Colon (tissue), 2 donors: ENCODE data around the gene PLPP1.
"Not testable (repeated sequence)": the region's sequence is repeated elsewhere in the genome, so short reads cannot be mapped to it uniquely, and the experiment has no call there.

ENCODE experiments used
- FAIRE-seq: peaks from 2 replicates; lab custom pipeline; 2012; peaks lifted over from hg19 to GRCh38; lab: Jason Lieb, UNC
- donor health status: control.
- donor health status: control.

PLPP1 gene

GRCh38 chr5:55544341-55544740 lies 9.6 kb upstream of the PLPP1 start:
- no peak for FAIRE-seq

DNA sequence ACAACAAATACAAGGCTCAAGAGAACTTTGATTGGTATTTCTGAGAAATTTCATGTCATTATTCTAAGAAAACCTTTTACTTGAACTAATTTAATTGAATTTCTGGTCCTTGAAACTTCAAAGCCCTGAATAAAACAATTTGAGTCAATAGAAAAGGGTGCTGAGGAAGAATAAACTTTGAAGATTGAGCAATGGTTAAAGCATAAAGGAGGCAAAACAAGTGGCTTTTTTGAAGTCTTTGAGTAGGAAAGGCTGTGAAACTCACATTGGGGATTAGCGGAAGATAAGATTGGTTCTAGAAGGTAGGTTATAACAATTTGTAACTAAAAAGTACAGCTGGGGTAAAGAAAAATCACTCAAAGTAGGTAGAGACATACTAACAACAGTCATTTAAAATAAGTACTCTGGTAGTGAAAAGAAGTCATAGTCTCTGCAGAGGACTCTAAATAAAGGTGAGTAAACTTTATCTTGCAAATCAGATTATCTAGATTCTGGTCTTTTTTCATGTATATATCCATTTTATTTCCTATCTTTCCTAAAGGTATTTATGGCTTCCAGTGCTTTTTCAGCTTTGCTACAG lies 6.4 kb upstream of the PLPP1 start:
- peak; percentile 58 for FAIRE-seq

GRCh38 chr5:55540525-55540924 lies 5.8 kb upstream of the PLPP1 start:
- peak; percentile 43 for FAIRE-seq

DNA sequence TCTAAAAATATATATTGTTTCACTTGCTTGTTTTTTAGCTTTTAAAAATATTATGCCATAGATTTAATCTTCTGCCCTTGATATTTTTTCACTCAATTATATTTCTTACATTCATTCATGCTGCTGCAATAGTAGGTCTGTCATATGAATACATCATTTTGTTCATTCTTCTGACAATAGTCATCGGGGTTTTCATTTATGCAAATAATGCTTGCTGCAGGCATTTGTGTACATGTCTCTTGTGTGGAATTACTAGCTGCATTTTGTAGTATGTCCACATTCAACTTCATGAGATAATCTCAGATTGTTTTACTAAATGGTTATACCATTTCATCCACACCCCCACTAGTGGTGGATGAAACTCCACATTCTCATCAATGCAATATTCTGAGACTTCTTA lies 5.3 kb upstream of the PLPP1 start:
- no peak for FAIRE-seq

GRCh38 chr5:55538661-55539060 lies 3.9 kb upstream of the PLPP1 start:
- FAIRE-seq: no peak

GRCh38 chr5:55537315-55537714 lies 2.6 kb upstream of the PLPP1 start:
- FAIRE-seq: not testable (repeated sequence)

GRCh38 chr5:55535199-55535905 lies 588 bp upstream of the PLPP1 start:
- no peak for FAIRE-seq

- no peak for FAIRE-seq
These were observed 986 bp downstream of the PLPP1 start for GRCh38 chr5:55533521-55534435.

- no peak for FAIRE-seq
These were observed 4.1 kb downstream of the PLPP1 start for GRCh38 chr5:55530669-55531068.

DNA sequence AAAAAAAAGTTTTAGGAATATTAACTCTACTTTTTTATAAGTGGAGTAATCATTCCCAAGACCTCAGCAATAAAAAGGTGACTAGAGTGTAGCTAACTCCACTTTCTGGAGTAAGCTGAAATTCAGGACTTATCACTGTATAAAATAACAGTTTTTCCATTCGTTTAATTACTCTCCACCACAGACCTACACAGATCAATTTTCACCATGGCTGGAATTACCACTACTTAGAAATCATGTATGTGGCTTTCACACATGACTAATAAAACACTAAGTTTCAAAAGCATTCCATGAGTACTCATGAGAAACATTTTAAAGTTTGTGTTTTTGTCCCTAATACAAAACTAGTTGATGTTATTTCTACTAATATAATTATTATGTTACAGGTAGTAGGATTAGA lies 9.9 kb downstream of the PLPP1 start:
- FAIRE-seq: no peak

DNA sequence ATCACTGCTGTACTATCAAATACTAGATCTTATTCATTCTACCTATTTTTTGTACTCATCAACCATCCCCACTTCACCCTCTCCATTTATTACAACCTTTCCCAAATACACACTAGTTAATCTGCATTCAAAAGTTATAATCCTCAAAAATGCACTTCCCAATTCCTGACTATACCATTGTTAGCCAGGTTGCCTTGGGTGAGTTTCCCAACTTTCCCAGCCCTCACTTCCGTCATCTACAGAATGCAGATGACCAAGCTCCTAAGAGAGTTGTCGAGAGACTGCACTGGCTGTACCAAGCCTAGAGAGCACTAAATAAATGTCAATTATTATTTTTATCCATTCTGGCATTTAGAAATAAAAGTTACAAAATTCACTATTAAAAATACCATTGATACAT lies 11.5 kb downstream of the PLPP1 start:
- no peak for FAIRE-seq

DNA sequence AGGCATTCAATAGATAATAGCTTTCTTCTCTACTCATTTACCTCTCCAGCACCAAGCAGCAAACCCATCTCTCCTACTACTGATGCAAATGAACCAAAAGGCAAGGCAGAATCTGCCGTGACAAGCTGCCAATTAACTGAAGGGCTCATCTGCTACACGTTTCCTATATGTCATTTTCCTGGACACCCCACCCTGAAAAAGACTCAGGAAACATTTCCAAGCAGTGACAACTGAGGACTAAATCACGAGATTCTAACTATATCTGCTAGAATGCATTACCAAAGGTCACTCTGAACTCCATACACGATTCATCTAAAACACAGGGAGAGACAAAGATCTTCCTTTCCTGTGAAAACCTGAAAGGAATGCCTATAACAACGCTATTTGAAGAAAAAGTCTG lies 12.9 kb downstream of the PLPP1 start:
- no peak for FAIRE-seq

DNA sequence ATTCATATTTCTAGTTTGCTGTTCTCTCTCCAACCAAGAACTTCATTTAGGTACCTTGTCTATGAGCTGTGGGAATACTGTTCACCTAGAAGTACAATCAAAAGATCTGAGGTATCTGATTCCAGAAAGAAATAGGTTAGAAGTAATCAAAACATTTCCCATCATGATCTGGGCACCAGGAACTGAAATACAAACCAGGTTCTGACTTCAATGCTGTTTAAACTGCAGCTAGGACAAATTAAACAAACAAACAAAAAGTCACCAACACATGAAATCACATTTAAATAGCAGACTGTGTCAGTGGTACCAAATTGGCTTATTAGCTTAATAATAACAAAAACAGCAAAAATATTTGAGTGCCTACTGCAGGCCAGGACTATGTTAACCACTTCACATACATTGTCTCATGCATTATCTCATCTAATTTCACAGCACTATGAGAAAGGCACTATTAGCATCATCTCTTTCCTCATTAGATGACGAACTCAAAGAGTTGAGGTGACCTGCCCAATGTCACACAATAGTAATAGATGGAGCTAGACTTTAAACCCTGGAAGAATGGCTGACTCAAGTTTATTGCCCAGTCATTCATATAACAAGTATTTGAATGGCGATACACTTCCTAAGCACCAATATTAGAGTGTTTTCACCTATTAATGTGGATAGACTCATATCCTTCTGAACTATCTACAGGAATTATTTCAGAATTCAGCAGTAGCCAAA lies 14.5 kb downstream of the PLPP1 start:
- no peak for FAIRE-seq

GRCh38 chr5:55518831-55519390 lies 15.9 kb downstream of the PLPP1 start:
- peak; percentile 53 for FAIRE-seq

- no peak for FAIRE-seq
These were observed 17.0 kb downstream of the PLPP1 start for GRCh38 chr5:55517804-55518203.

DNA sequence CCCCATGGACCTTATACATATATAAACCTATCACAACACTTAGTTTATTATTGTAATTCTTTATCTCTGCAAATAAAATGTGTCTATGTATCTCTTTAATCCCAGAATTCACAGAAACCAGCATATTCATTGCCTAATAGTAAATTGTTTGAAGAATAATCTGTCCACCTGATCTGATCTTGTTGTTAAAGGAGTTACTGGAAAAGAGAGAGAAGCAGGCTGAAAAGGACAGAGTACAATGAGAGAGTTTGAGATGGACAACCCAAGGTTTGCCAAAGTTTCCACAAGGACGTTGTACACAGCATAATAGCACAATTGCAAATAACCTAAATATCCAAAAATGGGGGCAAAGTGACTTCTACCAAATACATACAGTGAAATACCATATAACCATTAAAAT lies 23.8 kb downstream of the PLPP1 start:
- FAIRE-seq: no peak

DNA sequence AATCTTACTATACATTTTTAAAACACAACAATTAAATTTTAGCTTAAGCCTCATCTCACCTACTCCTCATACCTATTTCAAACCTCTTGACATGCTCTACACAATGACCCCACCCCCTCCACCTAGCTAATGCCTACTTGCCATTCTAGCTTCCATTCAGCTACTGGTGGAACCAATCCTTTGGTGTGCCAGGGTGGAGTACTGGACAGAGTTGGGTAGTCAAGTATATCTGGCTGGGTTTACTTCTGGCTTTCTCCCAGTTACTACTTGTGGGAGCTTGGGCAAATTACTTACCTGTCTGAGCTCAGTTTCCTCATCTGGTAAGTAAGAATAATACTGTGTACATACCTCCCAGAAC lies 24.3 kb downstream of the PLPP1 start:
- FAIRE-seq: no peak

GRCh38 chr5:55509796-55510522 lies 24.8 kb downstream of the PLPP1 start:
- peak; percentile 78 for FAIRE-seq

GRCh38 chr5:55509097-55509496 lies 25.7 kb downstream of the PLPP1 start:
- no peak for FAIRE-seq

- FAIRE-seq: no peak
These were observed 27.2 kb downstream of the PLPP1 start for GRCh38 chr5:55507574-55507973.

DNA sequence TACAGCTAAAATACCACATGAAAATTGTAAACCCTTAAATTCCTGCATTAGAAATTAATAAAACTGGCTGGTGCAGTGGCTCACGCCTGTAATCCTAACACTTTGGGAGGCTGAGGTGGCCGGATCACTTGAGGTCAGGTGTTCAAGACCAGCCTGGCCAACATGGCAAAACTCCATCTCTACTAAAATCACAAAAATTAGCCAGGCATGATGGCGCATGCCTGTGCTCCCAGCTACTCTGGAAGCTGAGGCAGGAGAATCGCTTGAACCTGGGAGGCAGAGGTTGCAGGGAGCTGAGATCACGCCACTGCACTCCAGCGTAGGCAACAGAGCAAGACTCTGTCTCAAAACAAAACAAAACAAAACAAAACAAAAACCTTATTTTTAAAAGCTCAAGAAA lies 29.1 kb downstream of the PLPP1 start:
- not testable (repeated sequence) for FAIRE-seq
